ENCODE data around the gene ALDH16A1.

The ALDH16A1 gene

DNA sequence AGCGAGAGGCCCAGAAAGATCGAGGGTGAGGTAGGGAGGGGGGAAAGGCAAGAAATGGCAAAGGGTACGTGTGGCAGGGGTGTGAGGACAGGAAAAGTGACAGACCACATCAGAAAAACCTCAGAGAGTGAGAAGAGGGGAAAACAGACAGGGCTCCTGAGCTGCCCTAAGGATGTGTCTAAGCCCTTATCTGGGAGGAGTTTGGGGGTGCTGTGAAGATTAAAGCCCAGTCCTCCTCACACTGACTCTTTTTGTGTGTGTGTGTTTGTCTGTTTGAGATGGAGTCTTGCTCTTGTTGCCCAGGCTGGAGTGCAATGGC, 29.1 kb upstream of the ALDH16A1 start:
- no peak for DNase-seq

DNA sequence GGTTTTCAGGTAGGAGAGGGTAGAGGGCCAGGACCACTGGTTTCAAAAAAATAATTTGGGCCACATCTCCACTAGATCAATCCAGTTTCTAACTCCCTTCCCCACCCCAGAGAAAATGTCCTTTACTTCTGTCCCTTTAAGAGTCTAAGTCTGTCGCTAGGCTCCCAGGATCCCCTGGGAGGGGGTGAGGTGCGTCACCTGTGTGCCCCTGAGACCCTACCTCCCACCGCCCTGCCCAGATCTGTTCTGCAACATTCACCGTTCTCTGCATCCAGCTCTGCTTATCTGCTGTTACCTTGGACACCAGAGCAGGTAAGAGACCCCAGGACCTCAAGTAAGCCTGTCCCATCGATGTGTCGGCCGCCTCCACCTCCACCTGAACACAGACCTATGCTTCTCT, 27.8 kb upstream of the ALDH16A1 start, which contains the start of gene GFY:
GFY (plus strand) TSS at position 211 of the 400 bp plus-strand sequence. CDS start 1,043 bp downstream, outside the sequence.
- no peak for DNase-seq

DNA sequence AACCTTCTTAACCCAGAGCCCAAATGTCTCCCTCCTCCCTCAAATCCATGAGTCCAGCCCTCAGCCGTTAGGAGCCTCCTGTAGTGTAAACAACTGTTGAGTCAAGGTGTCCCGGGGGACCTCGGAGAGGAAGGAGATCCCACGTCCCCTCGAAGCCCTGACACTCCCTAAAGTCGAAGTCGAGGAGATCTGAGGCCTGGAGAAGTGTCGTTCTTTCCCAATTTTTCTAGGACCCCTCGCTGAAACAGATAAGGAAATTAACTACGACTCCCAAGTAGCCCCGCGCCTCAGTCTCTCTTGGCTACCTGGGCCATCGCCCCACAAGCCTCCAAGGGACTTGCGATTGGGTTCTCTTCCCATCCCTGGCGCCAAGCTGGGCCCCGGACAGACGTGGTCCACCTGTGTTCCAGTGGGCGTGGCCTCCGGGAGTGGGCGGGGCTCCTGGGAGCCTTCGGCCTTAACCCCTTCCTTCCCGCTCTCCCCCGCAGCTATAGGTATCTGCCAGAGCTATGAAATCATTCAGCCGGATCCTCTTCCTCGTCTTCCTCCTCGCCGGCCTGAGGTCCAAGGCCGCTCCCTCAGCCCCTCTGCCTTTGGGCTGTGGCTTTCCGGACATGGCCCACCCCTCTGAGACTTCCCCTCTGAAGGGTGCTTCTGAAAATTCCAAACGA, 27.0 kb upstream of the ALDH16A1 start:
- peak in 1 of 2 experiments; percentile 23 for DNase-seq

DNA sequence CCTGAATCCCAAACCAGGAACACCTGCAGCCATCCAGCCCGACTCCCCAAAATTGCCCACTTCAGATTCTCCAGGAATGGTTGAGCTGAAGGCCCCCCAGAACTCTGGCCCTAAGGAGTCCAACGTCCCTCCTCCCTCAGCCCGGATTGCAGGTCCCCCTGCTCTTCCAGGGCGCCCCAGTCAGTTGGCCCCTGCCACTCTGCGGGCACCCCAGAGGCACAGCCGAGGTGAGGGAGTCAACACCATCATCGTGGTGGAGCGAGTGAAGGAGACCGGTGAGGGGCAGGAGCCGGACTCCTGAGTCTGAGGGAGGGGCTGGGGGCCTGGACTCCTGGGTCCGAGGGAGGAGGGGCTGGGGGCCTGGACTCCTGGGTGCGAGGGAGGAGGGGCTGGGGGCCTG, 25.7 kb upstream of the ALDH16A1 start:
- DNase-seq, result no peak

DNA sequence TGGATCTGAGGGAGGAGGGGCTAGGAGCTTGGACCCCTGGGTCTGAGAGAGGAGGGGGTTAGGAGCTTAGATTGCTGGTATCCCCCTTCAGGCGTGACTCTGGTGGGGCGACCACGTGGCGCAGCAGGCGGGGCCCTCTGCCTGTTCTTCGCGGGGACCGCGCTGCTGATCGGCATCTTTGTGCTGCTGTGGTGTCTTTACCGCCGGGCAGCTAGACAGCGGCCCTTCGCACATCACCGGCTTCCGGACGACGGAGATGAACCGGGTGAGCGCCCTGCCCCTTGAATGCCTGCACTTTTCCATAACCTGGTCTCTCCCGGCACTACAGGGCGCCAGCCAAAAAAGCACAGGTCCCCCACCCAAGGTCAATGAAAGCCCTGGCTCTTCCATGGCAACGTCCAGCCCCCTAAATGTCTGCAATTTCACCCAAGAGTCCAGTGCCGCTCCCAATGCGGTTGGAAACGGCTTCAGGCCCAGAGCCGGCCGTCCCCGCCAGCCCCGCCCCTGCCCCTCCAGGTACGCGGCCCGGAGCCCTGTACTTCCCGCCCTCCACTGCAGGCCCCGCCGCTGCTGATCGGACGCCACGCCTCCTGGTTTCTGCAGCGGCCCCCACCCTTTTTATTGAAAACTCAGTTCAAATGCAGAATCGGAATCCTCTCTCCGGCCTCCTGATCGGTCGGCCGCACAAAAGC, 25.0 kb upstream of the ALDH16A1 start:
- no peak for DNase-seq

DNA sequence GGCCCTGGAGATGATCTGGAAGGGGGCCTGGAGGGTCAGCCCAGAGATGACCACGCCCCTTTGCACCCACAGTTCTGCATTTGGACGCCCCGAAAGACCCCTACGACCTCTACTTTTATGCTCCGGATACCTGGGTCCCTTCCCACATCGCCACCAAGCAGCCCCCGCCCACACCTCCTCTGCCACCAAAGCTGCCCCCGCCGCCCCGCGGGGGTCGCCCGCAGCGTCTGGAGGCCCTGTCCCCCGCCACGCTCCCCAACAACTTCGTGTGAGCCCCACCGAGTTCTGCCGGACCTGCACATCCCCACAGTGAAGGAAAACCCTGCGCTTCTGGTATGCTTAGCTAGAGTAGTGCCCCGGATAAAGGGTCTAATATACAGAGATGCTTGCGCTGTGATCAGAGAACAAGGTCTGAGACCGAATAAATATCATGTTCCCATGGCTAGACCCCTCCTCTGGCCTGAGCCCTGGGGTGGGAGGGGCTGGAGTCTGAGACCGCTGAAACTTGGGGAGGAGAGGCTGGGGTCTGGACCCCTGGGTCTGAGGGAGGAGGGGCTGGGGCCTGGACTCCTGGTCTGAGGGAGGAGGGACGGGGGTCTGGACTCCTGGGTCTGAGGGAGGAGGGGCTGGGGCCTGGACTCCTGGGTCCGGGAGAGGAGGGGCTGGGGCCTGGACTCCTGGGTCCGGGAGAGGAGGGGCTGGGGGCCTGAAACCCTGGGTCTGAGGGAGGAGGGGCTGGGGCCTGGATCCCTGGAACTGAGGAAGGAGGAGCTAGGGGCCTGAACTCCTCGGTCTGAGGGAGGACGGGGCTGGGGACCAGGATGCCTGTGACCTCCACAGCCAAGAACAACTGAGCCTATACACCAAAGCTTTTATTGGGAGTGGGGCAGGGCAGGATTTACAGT, 24.2 kb upstream of the ALDH16A1 start:
- DNase-seq, result no peak

DNA sequence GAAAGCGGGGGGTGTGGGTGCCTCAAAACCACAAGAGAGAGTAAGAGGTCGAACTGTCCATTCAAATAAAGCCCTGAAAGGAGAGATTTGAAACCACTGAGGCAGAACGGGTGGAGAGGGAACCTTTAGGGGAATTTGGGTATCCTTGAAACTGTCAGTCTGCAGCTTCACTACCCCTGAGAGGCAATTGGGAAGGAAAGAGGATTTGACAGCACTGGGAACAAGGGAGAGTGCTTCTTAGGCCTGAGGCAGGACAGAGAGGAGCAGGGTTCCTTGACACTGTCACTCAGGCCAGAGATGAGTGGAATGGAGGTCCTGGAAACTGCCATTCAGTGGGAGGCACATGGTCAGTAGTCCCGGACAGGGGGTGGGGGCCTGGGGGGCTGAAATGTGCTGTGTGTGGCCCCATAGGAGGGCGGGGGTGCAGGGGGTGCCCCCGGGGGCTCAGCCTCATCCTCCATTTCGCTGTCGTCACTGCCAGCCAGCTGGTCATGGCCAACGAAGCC, 22.8 kb upstream of the ALDH16A1 start:
- DNase-seq, result no peak

DNA sequence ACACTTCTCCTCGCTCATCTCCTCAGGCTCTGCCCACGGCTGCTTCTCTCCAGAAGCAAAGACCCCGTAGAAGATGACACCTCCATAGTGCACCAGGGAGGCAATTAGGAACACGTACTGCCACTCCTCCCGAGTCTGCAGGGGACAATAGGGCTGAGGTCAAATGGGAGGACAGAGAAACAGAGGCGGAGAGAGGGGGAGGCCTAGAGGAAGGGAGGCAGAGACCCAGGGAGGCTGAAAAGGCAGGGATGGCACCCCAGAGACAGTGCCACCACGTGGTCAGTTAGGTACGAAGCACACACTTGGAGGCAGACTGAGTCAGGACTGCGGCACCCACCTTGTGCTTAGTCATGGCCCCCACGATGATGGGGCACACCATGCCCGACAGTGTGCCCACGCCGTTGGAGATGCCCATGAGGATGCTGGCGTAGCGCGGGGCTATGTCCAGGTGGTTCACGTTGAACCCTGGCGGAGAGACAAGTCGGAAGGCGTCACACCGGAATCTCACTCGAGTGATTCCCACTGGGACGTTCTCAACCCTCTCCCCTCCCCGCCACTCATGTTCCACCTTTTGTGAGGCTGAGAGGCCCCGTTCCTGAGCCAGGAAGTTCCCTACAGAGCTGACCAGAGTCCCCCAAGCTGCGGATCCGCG, 22.2 kb upstream of the ALDH16A1 start:
- peak; percentile 38 to 52 for DNase-seq

DNA sequence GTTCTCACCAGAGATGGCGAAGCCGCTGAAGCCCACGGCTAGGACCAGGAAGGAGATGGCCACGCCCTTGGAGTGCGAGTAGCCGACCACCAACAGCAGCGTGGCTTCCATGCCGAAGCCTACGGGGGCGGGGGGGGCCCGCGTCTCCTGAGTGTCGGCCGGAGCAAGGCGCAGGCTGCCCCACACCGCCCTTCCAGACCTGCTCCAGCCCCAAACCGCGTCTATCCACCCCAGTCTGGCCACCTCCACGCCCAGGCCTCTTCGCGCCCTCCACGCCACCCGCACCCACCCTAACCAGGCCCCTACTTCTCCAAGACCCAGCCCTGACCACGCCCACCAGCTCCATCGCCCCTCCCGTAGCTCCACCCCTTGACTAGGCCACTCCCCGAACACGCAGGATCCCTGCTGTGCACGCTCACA, 21.7 kb upstream of the ALDH16A1 start:
- no peak for DNase-seq

DNA sequence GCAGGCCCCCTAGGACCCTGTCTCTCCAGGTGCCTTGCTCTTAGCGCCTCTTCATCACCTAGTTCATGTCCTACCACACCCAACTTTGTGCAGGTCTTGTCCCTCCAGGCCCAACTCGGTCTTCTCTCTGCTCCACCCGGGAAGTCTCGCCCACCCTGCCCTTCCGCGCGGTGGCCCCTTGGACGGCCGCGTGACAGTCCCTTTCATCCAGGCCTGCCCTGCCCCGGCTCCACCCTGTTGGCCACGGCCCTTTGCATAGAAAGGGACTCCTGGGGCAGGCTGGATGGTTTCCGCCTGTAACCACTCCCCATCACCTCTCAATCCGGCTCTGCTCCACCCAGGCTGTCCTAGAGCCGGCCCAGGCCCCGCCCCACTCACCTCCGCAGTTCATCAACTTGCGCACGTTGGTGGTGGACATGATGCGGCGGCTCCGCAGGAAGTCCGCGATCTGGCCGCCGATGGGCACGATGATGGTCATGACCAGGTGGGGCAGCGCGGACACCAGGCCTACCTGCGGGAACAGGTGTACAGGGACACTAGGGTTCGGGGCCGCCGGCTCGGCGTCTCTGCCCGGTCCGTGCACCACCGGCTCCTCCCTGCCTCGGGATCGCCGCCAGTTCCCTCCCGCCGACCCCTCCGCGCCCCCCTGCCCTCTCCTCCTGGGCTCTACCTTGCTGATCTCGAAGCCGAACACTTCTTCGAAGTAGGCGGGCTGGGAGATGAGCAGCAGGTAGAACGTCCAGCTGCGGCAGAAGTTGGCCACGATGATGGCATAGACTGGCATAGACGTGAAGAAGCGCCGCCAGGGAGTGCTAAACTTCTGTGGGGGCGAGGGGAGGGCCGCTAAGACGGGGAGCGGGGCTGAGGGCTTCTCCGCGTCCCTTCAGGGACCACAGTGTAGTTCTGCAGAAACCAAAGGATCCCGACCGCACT, 20.6 kb upstream of the ALDH16A1 start:
- DNase-seq, result no peak

DNA sequence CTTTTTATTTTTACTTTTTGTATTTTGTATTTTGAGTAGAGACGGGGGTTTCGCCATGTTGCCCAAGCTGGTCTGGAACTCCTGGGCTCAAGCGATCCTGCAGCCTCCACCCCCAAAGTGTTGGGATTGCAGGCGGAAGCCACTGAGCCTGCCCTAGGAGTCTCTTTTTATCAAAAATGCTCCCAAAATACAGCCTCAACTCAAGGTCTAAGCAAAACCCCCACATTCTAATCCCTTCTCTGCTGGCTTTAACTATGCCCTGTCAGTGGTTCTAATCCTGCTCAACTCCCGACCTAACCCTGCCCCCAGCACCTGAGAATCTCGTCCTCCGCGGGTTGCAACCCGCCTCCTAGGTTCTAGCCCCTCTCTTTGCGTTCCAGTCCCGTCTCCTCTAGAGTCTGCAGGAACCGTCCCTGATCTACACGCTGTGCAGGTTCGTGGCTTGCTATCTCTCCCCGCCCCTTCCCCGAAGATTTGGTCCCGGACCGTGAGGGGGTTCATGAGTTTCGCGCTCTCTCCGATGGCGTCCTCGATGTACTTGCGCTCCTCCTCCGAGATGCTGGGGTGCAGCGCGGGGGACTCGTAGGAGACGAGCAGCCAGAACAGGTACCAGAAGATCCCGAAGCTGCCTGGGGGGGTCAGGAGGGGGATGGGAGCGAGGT, 19.7 kb upstream of the ALDH16A1 start:
- DNase-seq, result no peak

DNA sequence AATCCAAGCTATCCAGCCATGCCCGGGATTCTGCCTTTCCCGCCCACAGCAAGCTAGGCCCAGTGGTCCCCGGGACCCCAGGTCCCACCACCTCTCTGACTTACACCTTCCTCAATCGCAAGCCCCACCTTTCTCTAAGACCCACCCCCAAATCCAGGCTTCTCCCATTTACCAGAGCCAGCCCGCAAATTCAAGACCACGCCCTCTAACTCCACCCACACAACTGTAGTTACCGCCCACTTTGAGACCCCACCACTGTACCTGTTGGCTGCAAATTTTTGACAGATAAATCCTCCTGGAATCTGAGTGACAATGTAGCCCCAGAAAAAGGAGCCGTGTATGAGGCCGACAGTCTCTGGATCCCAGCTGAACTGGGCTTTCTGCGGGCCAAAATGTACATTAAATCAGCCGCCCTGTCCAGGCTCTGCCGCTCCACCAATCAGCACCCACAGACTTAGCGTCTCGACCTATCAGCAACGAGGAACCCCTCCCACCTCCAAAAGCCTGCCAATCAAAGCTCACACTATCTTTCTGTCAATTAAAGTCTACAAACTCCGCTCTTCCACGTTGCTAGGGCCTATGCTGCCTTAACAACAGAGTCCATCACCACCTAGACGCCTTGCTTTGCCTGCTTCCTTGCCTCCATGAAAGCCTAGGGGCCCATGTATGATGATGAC, 18.0 kb upstream of the ALDH16A1 start:
- DNase-seq, result no peak

DNA sequence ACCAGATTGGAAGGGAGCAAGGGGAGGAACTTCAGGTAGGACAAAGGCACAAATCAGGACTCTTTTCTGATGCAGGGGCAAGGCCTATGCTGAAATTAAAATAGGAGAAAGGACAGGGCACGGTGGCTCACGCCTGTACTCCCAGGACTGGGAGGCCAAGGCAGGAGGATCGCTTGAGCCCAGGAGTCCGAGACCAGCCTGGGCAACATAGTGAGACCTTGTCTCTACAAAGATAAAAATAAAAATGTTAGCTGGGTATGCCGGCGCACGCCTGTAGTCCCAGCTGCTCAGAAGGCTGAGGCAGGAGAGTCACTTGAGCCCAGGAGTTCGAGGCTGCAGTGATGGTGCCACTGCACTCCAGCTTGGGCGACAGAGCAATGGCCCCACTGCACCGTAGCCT, 17.4 kb upstream of the ALDH16A1 start:
- no peak for DNase-seq

DNA sequence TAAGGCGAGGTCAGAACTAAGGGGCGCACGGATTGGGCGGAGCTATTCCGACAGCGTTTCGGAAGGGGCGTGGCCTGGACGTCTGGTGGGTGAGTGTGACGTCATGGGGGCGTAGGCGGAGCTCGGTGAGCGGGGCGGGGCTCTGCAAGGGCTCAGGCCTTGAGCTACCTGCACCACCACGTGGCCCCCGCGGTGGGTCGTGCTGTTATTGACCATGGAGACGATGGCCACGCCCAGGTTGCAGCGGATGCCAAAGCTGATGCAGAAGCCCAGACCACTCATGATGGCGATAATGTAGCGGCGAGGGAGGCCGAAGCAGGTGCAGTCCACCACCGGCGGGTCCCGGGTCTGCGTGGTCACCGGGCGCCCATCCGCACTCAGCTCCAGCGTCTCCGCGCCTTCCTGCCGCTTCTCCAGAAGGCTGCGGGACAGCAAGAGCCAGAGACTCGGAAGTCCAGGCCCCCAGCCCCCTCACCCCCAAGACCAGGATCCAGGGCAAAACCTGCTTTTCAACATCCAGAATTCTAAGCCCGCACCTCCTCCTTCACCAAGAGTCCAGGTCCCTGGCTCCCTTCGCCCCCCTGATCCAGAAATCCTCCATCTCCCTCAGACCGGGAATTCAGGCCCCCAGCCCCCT, 16.5 kb upstream of the ALDH16A1 start:
- no peak for DNase-seq

DNA sequence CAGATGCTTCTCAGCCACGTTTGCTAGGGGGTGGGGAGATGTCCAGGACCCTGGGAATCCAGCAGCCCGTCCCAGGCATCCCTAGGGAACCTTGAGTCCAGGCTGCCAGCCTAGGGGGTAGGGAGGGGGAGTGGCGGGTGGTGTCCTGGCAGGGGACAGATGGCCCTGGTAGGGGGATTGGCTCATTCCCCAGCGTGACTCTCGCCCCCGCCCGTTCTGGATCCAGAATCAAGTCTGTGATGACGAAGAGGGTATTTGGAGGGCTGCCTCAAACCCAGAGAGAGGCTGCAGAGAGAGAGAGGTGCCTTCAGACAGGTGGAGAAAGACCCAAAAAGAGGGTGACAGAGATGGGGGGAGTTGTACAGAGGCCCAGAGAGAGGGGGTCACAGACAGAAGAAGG, 15.8 kb upstream of the ALDH16A1 start:
- DNase-seq, result no peak

DNA sequence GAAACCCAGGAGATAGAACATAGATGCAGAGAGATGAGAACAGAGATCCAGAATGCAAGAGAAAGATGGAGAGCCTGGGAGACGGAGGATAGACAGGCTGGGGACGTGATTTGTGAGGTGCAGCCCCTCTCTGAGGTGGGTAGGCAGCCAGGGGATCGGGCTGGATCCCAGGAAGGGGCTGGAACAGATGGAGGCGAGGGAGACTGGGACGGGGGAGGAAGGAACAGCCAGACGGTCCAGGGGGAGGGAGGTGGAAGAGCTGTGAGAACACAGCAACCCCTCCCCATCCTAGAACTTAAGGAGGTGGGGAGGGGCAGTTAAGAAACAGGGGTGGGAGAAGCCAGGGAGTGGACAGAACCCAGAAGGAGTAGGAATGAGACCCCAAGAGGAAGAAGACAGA, 14.8 kb upstream of the ALDH16A1 start:
- no peak for DNase-seq

DNA sequence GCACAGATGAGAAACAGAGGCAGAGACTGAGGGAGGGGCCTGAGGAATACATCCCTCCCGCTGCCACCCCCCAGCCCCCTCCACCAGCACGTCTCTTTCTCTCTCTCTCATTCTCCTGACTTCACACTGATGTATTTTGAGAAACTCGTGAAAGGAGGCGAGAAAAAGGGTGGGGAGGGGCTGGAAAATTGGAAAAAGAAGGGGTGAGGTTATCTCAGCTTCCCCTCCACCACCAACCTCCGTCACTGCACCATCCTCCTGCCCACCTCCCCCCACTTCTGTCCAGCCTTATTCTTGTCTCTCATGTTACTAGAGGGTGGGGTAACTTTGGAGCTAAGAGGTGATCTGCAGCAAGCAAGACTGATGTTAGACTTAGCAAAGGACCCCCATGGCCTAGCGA, 13.2 kb upstream of the ALDH16A1 start:
- DNase-seq, result no peak

DNA sequence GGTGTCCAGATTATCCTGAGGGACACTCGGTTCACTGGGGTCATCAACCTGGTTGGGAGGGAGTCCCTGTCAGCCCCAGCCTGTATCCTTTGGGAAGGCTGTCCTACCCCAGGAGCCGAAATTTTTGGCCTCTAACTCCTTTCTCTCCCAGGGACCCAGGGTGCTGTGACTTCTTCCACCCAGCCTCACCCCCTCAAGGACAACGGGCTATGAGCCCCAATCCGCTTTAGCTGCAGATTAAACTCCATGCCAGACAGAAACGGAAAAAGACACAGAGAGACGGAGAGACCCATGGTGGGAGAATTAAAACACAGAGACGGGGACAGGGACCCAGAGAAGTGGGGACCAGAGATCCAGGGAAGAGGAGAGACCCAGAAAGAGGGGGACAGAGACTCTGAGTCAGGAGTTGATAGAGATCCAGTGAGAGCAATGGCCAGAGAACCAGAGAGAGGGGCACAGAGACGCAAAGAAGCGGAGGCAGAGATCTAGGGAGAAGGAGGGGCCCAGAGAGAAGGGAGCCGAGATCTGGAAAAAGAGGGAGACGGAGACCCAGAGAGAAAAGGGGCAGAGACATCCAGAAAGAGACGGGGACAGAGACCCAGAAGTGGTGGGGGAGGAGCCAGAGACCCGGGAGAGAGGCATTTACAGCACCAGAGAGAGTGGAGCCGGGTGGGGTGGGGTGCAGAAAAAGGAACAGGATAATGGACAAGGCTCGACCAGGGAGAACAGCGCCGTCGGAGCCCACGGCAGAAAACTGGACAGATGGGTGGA, 12.4 kb upstream of the ALDH16A1 start:
- DNase-seq, result no peak

DNA sequence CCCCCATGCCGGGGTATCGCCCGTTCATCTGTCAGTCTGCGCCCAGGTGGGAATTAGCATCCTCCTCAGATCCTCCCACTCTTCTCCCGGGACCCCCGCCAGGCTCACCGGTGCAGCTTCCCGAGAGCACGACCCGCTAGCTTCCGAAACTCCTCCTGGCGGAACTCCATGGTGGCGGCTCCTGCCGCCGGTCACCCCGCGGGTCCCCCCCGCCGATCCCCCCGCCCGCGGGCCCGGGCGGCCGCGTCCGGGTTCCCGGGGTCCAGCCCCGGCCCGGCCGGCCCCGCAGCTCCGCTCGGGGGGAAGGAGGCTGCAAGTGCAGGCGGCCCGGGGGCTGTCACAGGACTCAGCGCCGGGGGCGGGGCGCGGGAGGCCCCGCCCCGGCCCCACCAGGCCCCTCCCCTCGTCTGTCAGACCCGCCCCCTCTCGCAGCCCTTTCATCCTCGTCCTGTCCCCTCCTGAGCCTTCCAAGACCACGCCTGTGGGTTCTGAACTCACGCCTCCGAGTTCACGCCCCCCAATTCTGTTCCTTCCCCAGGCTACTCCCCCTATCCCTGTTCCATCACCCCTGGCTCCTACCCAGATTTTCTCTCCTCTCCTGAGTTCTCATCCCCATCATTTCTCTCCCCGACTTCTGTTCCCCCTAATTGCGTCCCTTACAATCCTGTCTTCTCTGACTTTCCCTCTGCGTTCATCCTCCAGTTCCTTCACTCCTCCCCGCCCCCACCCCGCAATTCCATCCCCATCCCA, 11.6 kb upstream of the ALDH16A1 start, which contains the start of gene SLC17A7:
SLC17A7 (minus strand) TSS at position 318 of the 750 bp plus-strand sequence; CDS start at position 170, 148 bp downstream.
- no peak for DNase-seq

Data from Kasumi-1 (cell line).